ENCODE data around the gene NUDCD2. TPM values are rescaled to one million over a fixed set of nuclear protein-coding genes. Genes with fewer than 3 reads are reported as not detected.

Gene NUDCD2
- total RNA-seq, 1 experiment from 2014 or later = 44.9 TPM

DNA sequence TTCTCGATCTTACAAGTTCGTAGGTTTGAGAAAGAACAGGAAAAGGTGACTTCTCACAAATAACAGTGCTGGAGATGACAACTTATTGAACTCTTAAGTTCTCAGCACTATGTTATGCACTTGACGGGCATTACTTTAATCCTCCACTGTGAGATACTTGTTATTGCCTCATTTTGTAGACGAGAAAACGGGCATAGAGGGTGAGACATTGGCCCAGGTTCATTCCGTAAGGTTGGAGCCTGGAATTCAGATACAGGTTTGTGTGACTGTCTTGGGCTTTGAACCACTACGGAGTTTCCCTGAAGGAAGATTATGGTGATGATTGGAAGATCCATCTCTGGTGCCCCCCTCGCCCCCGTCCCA is 46.2 kb upstream of the NUDCD2 start:
- peak overlapping the region; percentile 83 for H3K27ac Mint-ChIP-seq (ENCODE audit: unreplicated experiment)
- peaks cover 21% of the 10 kb centered on the region for H3K4me1 Mint-ChIP-seq (ENCODE audit: low read depth, unreplicated experiment)
- CTCF ChIA-PET = interaction anchor here (0.7 to 1.8 kb wide), 2 partner anchors 45 to 97 kb away, joined by 3 to 10 read pairs; partner anchors contain the start of genes HMMR and NUDCD2
- H3K36me3 Mint-ChIP-seq (ENCODE audit: insufficient read depth, unreplicated experiment) = peaks cover 51% of the 10 kb centered on the region
- no peaks in the 10 kb centered on the region for H3K9me3 Mint-ChIP-seq (ENCODE audit: low read depth, unreplicated experiment)
- DNase-seq = no peak
- intact Hi-C loops (cut with micrococcal nuclease; ENCODE audit: unreplicated experiment) = no loop called here
- TF ChIP-seq, protein P1, sequence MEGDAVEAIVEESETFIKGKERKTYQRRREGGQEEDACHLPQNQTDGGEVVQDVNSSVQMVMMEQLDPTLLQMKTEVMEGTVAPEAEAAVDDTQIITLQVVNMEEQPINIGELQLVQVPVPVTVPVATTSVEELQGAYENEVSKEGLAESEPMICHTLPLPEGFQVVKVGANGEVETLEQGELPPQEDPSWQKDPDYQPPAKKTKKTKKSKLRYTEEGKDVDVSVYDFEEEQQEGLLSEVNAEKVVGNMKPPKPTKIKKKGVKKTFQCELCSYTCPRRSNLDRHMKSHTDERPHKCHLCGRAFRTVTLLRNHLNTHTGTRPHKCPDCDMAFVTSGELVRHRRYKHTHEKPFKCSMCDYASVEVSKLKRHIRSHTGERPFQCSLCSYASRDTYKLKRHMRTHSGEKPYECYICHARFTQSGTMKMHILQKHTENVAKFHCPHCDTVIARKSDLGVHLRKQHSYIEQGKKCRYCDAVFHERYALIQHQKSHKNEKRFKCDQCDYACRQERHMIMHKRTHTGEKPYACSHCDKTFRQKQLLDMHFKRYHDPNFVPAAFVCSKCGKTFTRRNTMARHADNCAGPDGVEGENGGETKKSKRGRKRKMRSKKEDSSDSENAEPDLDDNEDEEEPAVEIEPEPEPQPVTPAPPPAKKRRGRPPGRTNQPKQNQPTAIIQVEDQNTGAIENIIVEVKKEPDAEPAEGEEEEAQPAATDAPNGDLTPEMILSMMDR (IDR thresholded peaks at IDR 0.05; ENCODE audit: unreplicated experiment) = no peak
- H3K4me3 Mint-ChIP-seq (ENCODE audit: low read depth, unreplicated experiment) = peak overlapping the region; percentile 98
- no peaks in the 10 kb centered on the region for H3K27me3 Mint-ChIP-seq (ENCODE audit: unreplicated experiment)
- TSS peak; percentile 60 for BruUV-seq (replicated peaks)

DNA sequence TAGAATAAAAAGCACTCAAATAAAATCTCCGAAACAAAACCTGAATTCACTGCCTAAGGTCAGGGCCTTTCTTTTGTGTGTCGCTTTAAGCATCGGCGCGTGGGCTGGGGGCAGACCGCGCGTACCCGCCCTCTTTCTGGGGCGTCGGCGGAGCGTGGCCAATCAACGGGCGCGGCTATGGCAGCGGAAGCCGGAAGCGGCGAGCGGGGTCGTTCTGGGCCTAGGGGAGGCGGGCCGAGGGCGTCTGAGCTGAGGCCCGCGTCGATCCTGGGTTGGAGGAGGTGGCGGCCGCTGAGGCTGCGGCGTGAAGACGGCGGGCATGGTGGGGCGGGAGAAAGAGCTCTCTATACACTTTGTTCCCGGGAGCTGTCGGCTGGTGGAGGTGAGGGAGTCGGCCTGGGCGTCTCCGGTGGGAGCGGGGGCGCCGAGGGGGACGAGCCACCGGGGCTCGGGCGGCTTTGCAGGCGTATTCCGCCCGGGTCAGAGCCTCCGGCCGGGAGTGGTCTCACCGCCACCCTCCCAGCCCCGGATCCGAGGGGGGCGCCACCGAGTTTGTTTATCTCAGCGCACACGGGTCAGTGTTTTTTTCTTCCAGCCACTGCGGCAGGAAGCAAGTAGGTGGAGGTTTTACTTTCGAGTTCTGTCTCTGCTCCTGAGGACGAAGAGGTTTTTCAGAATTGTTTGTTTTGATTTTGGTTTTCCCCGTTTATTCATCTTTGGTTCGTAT is 45.6 kb upstream of the NUDCD2 start, which contains the start of gene MAT2B:
TSS of gene MAT2B (plus strand) at position 252 of the 727 bp plus-strand sequence. CDS start at position 320, 68 bp downstream.
- BruUV-seq (replicated peaks) = no TSS peak
- DNase-seq = peak; percentile 97
- Mint-ChIP-seq H3K9me3 (ENCODE audit: low read depth, unreplicated experiment) (no peaks in the 10 kb centered on the region), H3K4me1 (ENCODE audit: low read depth, unreplicated experiment) (peaks cover 21% of the 10 kb centered on the region), H3K4me3 (ENCODE audit: low read depth, unreplicated experiment) (peak within 1 kb of the TSS; percentile 98), H3K27me3 (ENCODE audit: unreplicated experiment) (no peaks in the 10 kb centered on the region), H3K27ac (ENCODE audit: unreplicated experiment) (peak within 1 kb of the TSS; percentile 83), H3K36me3 (ENCODE audit: insufficient read depth, unreplicated experiment) (peaks cover 51% of the 10 kb centered on the region)
- TF ChIP-seq, protein P1 (IDR thresholded peaks at IDR 0.05; ENCODE audit: unreplicated experiment) = peak; percentile 46
- intact Hi-C loops (cut with micrococcal nuclease; ENCODE audit: unreplicated experiment) = loop anchor here (2.0 kb wide), 1 partner anchor 45 kb away; the partner anchor contains the start of genes HMMR and NUDCD2
- CTCF ChIA-PET = interaction anchor here (0.6 to 1.8 kb wide), 3 partner anchors 45 to 97 kb away, joined by 3 to 10 read pairs (median 3); partner anchors contain the start of genes HMMR and NUDCD2

DNA sequence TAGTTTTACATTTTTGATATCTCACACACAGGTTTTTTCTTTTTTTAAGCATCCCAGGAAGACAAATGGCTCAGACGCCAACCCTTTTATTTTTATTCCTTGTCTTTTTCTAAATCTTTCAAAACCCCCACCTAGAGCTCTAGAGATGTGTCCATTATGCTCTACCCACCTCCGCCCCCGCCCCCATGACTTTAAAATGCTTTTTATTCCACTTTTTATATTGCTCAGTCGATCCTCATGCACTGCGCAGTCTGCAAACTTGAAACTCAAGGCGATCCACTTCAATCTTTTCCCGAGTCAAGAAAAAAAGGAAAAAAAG is 45.1 kb upstream of the NUDCD2 start:
- Mint-ChIP-seq H3K9me3 (ENCODE audit: low read depth, unreplicated experiment) (no peaks in the 10 kb centered on the region), H3K36me3 (ENCODE audit: insufficient read depth, unreplicated experiment) (peaks cover 51% of the 10 kb centered on the region), H3K27me3 (ENCODE audit: unreplicated experiment) (no peaks in the 10 kb centered on the region), H3K27ac (ENCODE audit: unreplicated experiment) (peak overlapping the region; percentile 83), H3K4me3 (ENCODE audit: low read depth, unreplicated experiment) (peak overlapping the region; percentile 98), H3K4me1 (ENCODE audit: low read depth, unreplicated experiment) (peaks cover 21% of the 10 kb centered on the region)
- intact Hi-C loops (cut with micrococcal nuclease; ENCODE audit: unreplicated experiment) = loop anchor here (2.0 kb wide), 1 partner anchor 44 kb away; the partner anchor contains the start of genes HMMR and NUDCD2
- TF ChIP-seq, protein P1 (IDR thresholded peaks at IDR 0.05; ENCODE audit: unreplicated experiment) = no peak
- DNase-seq = no peak
- CTCF ChIA-PET = interaction anchor here (0.6 to 1.8 kb wide), 2 partner anchors 44 to 65 kb away, joined by 3 to 10 read pairs; partner anchors contain the start of genes HMMR and NUDCD2
- TSS peak; percentile 91 for BruUV-seq (replicated peaks)

DNA sequence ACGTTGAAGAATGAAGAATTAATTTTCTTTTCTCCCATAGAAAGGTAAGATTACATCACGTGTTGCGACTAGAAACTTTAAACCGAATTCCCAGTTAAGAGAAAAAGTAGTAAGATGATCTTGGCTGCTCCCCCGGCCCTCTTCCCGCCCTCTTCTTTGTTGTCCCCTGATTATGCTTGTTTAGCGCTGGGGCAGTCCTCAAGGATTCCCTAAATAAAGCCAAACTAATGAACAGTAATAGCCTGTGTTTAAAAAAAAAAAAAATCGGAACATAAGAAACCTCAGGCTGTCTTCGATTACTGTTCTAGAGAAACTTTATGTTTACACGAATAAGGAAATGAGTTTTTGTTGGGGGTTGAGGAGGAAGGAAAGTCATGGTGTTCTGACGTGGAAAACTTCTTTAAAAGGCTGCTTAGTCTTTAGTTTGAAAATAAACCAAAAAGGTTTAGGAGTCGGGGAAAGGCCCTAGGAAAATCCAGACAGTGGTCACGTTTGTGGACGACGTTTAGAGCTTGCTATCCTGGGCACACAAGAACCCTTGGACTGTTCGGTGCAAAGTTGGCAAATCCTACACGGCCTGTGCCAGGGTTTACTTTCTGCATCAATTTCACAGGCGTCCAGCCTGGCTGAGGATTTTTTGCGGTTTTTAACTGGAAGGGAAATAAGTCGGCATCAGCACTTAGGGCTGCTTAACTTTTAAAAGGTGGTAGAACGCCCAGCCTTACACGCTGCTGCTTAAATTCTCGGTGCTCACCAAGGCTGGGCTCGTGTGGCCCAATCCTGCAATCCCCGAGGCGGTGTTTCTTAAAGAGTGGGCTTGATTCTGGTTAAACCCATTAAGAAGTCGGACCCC is 44.4 kb upstream of the NUDCD2 start:
- Mint-ChIP-seq H3K4me3 (ENCODE audit: low read depth, unreplicated experiment) (peak overlapping the region; percentile 98), H3K27me3 (ENCODE audit: unreplicated experiment) (no peaks in the 10 kb centered on the region), H3K27ac (ENCODE audit: unreplicated experiment) (peak overlapping the region; percentile 83), H3K36me3 (ENCODE audit: insufficient read depth, unreplicated experiment) (peaks cover 47% of the 10 kb centered on the region), H3K4me1 (ENCODE audit: low read depth, unreplicated experiment) (peaks cover 19% of the 10 kb centered on the region), H3K9me3 (ENCODE audit: low read depth, unreplicated experiment) (no peaks in the 10 kb centered on the region)
- TF ChIP-seq, protein P1 (IDR thresholded peaks at IDR 0.05; ENCODE audit: unreplicated experiment) = no peak
- intact Hi-C loops (cut with micrococcal nuclease; ENCODE audit: unreplicated experiment) = loop anchor here (2.0 kb wide), 1 partner anchor 44 kb away; the partner anchor contains the start of genes HMMR and NUDCD2
- DNase-seq = peak; percentile 31
- no TSS peak for BruUV-seq (replicated peaks)
- CTCF ChIA-PET = interaction anchor here (1.8 kb wide), 1 partner anchor 43 kb away, joined by 10 read pairs; the partner anchor contains the start of genes HMMR and NUDCD2

All from Calu3 (cell line).